Activated T-helper 1 cell treated with anti-CD3 and anti-CD28 coated beads, Interleukin-12 subunit alpha, Interleukin-12 subunit beta, Interleukin-2, Interleukin-4 antibody, amounts not matched to agents 30 ng/mL and 10 ng/mL and 1 ng/mL, durations not matched to agents 14 hours and 24 hours and 36 hours (primary cell): ENCODE measurements around the gene ATP7B. TPM values are rescaled to one million over a fixed set of nuclear protein-coding genes. Genes with fewer than 3 reads are reported as not detected.
"Not testable (repeated sequence)": the region's sequence is repeated elsewhere in the genome, so short reads cannot be mapped to it uniquely, and the experiment has no call there.

Source experiments
- DNase-seq: peaks from one replicate; pipeline ENCODE4 v3.0.0; 2021; ENCODE audit warnings: low spot score
- H3K27ac Mint-ChIP-seq: one replicate; pipeline ENCODE4 v1.8.0; 2021; ENCODE audit warnings: mild to moderate bottlenecking, mixed read lengths
- H3K27me3 Mint-ChIP-seq: one replicate; pipeline ENCODE4 v1.8.0; 2022; ENCODE audit warnings: mild to moderate bottlenecking, moderate library complexity, mixed read lengths; ENCODE audit not compliant: insufficient read depth
- H3K36me3 Mint-ChIP-seq: one replicate; pipeline ENCODE4 v1.8.0; 2021; ENCODE audit warnings: low read depth, mixed read lengths
- H3K4me1 Mint-ChIP-seq: one replicate; pipeline ENCODE4 v1.8.0; 2021; ENCODE audit warnings: low read depth, mixed read lengths
- H3K4me3 Mint-ChIP-seq: one replicate; pipeline ENCODE4 v1.8.0; 2021; ENCODE audit warnings: mild to moderate bottlenecking, moderate library complexity, mixed read lengths
- H3K9me3 Mint-ChIP-seq: one replicate; pipeline ENCODE4 v1.8.0; 2021; ENCODE audit warnings: mixed read lengths
- intact Hi-C: fragments of 100-400 bp; cut with micrococcal nuclease; formaldehyde crosslinking; loops from one replicate; pipeline ENCODE4 v1.15.1; 2024
- total RNA-seq: library from RNA; stranded (reverse); gene quantifications from 2 replicates; pipeline ENCODE4 v1.2.3, GENCODE V29; 2022

ATP7B gene
- total RNA-seq, 1 donor from 2014 or later, result 1.1 TPM

GRCh38 chr13:51916051-51916818 lies 95.0 kb downstream of the ATP7B start:
- no peak for DNase-seq

DNA sequence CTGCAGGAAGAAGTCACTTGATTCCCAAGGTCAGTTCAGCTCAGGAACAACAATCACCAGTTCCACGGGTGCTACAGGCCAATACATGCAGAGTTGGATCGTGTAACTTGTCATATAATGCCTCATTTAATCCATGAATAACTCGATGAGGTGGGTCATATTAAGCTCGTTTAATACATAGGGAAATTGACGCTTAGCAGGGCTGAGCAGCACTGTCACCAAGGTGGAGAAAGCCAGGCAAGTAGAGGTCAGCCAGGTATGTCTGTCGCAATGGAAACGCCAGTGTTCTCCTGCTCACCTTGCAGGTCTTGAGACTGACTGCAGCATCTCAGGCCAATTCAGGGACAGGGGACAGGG lies 97.1 kb downstream of the ATP7B start:
- intact Hi-C loops, result no loop called here
- no peak overlapping the region for H3K4me3 Mint-ChIP-seq

More at GRCh38 chr13:51916051-51916818, 95.0 kb downstream of the ATP7B start:
- H3K36me3 Mint-ChIP-seq, result no peaks in the 10 kb centered on the region
- no peak overlapping the region for H3K4me3 Mint-ChIP-seq
- H3K4me1 Mint-ChIP-seq, result peaks cover 6% of the 10 kb centered on the region
- H3K9me3 Mint-ChIP-seq, result no peaks in the 10 kb centered on the region
- H3K27ac Mint-ChIP-seq, result no peak overlapping the region
- H3K27me3 Mint-ChIP-seq, result peaks cover 3% of the 10 kb centered on the region
- intact Hi-C loops, result no loop called here

DNA sequence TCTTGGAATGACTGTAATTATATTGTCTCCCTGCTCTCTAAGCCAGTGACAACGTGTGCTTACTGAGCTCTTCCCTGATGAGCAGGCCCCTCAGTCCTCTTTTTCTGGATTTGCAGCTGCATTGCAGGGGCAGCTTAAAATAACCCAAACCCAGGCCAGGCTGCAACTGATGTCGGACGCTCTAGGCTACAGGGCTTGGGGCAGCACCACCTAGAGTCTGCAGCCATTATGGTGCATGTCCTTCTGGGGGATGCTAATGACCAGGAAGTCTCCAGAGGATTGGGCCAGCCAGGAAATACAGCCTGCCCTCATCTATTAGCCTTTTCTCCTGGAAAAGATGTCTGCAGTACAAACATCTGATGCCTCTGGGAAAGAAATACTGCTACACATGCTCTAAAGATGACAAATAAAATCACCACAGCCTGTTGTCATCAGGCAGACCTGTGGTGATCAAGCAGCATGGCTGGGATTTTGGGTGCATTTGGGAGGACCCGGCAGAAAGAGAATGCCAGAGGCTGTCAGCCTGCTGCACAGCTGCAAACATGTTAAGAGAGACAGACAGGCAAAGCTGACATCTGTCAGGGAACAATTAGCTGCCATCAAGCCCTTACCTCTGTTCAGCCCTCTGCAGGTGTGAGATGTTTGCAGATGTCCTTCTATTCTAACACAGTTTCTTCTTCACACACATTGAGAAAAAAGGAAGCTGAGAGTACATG lies 97.7 kb downstream of the ATP7B start:
- peaks cover 23% of the 10 kb centered on the region for H3K4me1 Mint-ChIP-seq
- DNase-seq, result no peak
- intact Hi-C loops, result no loop called here
- H3K27ac Mint-ChIP-seq, result no peak overlapping the region
- peaks cover 3% of the 10 kb centered on the region for H3K27me3 Mint-ChIP-seq
- H3K9me3 Mint-ChIP-seq, result no peaks in the 10 kb centered on the region
- H3K36me3 Mint-ChIP-seq, result no peaks in the 10 kb centered on the region
- no peak overlapping the region for H3K4me3 Mint-ChIP-seq

More for the DNA sequence above, 97.1 kb downstream of the ATP7B start:
- Mint-ChIP-seq H3K9me3 (no peaks in the 10 kb centered on the region), H3K4me1 (peaks cover 18% of the 10 kb centered on the region), H3K27me3 (peaks cover 3% of the 10 kb centered on the region), H3K27ac (no peak overlapping the region), H3K36me3 (no peaks in the 10 kb centered on the region)
- DNase-seq, result no peak

DNA sequence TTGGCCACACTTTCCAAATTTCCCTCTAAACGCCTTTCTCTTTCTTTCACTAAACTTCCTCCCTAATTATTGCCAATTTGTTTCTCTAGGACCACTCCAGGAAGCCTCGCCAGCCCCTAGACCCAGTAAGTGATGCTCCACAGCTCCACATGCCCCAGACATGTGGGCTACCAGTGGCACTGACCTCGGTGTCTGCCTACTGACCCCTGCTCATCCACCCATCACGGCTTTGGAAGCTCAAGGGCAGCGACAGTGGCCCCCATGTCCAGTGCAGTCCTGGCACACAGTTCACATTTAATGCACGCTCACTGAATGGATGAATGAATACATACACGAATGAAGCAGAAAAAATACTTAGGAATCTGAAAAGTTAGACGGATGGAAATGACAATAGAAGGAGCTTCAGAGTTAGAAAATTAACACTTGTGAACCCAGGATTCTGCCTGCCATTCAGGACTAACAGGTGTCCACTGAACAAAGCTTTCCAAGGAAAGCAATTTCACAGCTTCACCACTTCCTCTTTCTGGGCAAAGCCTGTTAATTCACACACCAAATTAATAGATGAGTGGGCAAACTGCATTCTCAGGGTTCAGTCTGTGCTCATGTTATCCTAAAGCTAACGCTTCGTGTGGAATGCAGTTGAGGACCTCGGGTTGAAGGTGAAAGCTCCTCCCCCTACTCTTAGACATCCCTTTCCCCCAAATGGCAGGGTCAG lies 98.6 kb downstream of the ATP7B start:
- peaks cover 3% of the 10 kb centered on the region for H3K27me3 Mint-ChIP-seq
- DNase-seq, result no peak
- no peaks in the 10 kb centered on the region for H3K9me3 Mint-ChIP-seq
- no peak overlapping the region for H3K4me3 Mint-ChIP-seq
- no peaks in the 10 kb centered on the region for H3K36me3 Mint-ChIP-seq
- H3K4me1 Mint-ChIP-seq, result peaks cover 24% of the 10 kb centered on the region
- intact Hi-C loops, result no loop called here
- no peak overlapping the region for H3K27ac Mint-ChIP-seq

DNA sequence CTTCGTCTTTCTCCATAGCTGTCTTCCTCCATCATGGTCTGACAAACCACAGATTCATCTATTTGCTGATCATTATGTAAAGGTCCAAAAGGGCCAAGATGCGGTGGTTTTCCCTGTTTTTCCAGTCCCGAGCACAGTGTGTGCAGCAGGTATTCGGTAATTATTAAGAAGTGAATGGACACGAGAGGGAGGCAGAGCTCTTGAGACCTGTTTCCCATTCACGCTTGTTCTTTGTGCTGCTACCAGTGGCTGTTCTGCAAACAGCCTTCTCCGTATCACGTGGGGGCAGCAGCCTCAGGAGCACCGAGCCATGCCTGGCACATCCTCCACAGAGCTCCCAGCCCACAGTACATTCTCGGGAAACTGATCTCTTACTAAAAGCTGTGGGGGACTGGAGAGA lies 99.2 kb downstream of the ATP7B start:
- H3K27ac Mint-ChIP-seq, result no peak overlapping the region
- DNase-seq, result no peak
- H3K4me3 Mint-ChIP-seq, result no peak overlapping the region
- peaks cover 30% of the 10 kb centered on the region for H3K4me1 Mint-ChIP-seq
- no peaks in the 10 kb centered on the region for H3K36me3 Mint-ChIP-seq
- H3K9me3 Mint-ChIP-seq, result no peaks in the 10 kb centered on the region
- intact Hi-C loops, result no loop called here
- H3K27me3 Mint-ChIP-seq, result peaks cover 3% of the 10 kb centered on the region

GRCh38 chr13:51910508-51910907 lies 100.7 kb downstream of the ATP7B start:
- Mint-ChIP-seq H3K9me3 (no peaks in the 10 kb centered on the region), H3K27me3 (peaks cover 3% of the 10 kb centered on the region)

DNA sequence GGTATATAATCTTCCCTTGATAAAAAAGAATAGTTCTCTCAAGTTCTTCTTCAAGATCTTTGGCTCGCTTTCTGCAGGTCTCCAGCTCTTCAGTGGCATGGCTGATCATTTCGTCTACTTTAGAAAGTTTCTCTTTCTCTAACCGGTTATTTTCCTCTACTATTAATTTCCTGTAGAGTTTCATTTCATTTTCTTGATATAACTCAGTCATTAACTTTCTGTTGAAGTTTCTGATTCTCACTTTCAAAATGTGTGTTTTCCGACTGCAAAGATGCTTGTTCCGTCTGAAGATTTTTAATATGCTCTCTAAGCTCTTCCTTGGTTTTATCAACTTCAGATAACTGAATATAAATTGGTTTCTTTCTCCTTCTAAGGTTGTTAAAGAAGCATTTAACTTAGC lies 102.0 kb downstream of the ATP7B start:
- H3K9me3 Mint-ChIP-seq, DNase-seq, H3K36me3 Mint-ChIP-seq, H3K27me3 Mint-ChIP-seq: not testable (repeated sequence)
- Mint-ChIP-seq H3K4me1 (peaks cover 35% of the 10 kb centered on the region), H3K4me3 (peak overlapping the region; percentile 17), H3K27ac (peak overlapping the region; percentile 10)
- intact Hi-C loops, result loop anchor here (5.0 kb wide), 1 partner anchor 82 kb away; no protein-coding TSS in a partner anchor

More at GRCh38 chr13:51910508-51910907, 100.7 kb downstream of the ATP7B start:
- no peak overlapping the region for H3K27ac Mint-ChIP-seq
- no peak for DNase-seq
- no peak overlapping the region for H3K4me3 Mint-ChIP-seq
- peaks cover 35% of the 10 kb centered on the region for H3K4me1 Mint-ChIP-seq
- H3K36me3 Mint-ChIP-seq, result no peaks in the 10 kb centered on the region
- intact Hi-C loops, result no loop called here

DNA sequence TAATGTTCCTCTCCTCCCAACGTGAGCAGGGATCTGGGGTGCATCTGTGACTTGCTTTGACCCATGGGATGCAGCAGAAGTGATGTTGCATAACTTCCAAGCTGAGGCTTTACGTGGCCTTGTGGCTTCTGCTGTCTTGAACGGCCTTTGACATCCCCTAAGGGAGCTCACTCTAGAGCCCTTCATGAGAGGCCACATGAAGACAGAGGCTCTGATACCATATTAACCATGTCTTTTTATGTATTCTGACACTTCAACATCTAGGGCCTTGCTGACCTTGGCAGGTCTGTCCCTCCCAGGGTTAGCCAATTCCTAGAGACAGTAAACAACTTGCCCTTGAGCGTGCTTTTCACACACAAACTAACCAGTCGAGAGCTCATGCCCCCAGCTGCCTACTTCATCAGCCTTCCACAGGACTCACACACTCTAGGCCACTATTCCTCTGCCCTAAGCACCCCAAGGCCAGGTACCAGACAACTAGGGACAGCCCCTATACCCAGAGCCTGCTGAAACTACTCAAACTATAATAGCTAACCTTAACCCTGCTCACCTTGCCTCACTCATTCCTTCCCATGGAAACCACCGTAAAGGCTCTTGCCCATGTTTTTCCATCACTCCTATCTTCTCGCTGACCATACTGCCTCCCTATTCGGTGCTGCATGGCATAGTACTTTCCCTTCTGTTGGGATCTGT lies 104.1 kb downstream of the ATP7B start:
- Mint-ChIP-seq H3K36me3 (no peaks in the 10 kb centered on the region), H3K27me3 (no peaks in the 10 kb centered on the region), H3K9me3 (no peaks in the 10 kb centered on the region), H3K4me3 (no peak overlapping the region), H3K4me1 (peaks cover 41% of the 10 kb centered on the region), H3K27ac (no peak overlapping the region)
- intact Hi-C loops, result loop anchor here (5.0 kb wide), 1 partner anchor 80 kb away; no protein-coding TSS in a partner anchor
- DNase-seq, result no peak

DNA sequence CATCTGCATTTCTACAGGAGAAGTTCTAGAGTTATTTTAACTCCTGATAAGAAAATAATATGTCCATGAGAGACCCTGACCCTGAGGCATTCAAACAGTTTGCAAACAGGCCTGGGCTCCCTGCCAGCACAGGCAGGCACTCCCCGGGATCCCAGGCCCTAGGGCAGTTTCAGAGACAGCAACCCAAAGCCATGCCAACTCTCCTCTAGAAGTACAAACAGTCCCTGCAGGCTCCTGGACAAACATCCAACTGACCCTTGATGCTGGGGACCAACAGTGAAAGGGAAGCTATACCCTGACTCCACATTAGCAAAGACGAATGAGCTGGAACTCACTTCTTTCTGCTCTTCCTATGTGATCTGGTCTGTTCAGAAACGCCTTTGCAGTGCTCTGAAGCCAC lies 104.7 kb downstream of the ATP7B start:
- H3K4me1 Mint-ChIP-seq, result peaks cover 35% of the 10 kb centered on the region
- H3K27me3 Mint-ChIP-seq, result no peaks in the 10 kb centered on the region
- no peaks in the 10 kb centered on the region for H3K9me3 Mint-ChIP-seq
- no peaks in the 10 kb centered on the region for H3K36me3 Mint-ChIP-seq
- intact Hi-C loops, result loop anchor here (5.0 kb wide), 1 partner anchor 79 kb away; no protein-coding TSS in a partner anchor
- H3K27ac Mint-ChIP-seq, result no peak overlapping the region
- no peak for DNase-seq
- H3K4me3 Mint-ChIP-seq, result no peak overlapping the region

DNA sequence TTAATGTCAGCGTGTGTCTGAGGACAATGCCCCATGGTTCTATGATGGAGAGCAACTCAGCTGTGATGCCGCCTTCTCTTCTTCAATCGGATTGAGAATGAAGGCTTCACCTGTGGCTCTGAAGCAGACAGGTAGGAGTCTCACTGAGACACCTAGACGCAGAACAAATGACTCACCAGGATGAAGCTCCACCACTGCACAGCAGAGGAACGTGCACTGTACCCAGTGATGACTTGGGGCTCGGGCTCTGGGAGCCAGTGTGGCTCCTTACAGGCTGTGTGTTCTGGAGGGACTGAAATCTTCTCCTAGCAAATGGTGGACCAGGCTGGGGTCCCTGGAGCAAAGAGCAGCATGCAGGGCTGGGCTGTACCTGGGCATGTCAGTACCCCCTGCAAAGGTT lies 105.5 kb downstream of the ATP7B start:
- Mint-ChIP-seq H3K4me1 (peaks cover 35% of the 10 kb centered on the region), H3K4me3 (no peak overlapping the region), H3K9me3 (no peaks in the 10 kb centered on the region), H3K27me3 (no peaks in the 10 kb centered on the region), H3K36me3 (no peaks in the 10 kb centered on the region), H3K27ac (no peak overlapping the region)
- intact Hi-C loops, result loop anchor here (5.0 kb wide), 1 partner anchor 78 kb away; no protein-coding TSS in a partner anchor
- DNase-seq, result no peak

- no peaks in the 10 kb centered on the region for H3K36me3 Mint-ChIP-seq
- peaks cover 18% of the 10 kb centered on the region for H3K4me1 Mint-ChIP-seq
- peaks cover 4% of the 10 kb centered on the region for H3K27me3 Mint-ChIP-seq
- H3K9me3 Mint-ChIP-seq, result no peaks in the 10 kb centered on the region
- H3K27ac Mint-ChIP-seq, result no peak overlapping the region
- no peak overlapping the region for H3K4me3 Mint-ChIP-seq
- no peak for DNase-seq
- intact Hi-C loops, result no loop called here
Measured at GRCh38 chr13:51902776-51903175, 108.5 kb downstream of the ATP7B start.

DNA sequence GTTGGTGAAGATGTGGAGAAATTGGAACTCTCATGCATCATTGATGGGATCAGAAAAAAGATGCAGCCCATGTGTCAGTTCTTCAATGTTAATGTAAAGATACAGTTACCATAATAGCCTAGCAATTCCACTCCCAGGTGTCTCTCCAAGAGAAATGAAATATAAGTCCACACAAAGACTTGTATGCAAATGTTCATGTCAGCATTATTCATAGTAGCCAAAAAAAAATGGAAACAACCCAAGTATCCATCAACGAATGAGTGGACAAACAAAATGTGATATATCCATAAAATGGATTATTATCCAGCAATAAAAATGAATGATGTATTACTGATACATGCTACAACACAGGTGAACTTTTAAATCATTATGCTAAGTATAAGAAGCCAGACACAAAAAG lies 110.8 kb downstream of the ATP7B start:
- intact Hi-C loops, result no loop called here
- Mint-ChIP-seq H3K27ac (no peak overlapping the region), H3K36me3 (no peaks in the 10 kb centered on the region)

More for the DNA sequence above, 110.8 kb downstream of the ATP7B start:
- no peak overlapping the region for H3K4me3 Mint-ChIP-seq
- DNase-seq, result no peak
- H3K4me1 Mint-ChIP-seq, result peaks cover 11% of the 10 kb centered on the region
- H3K9me3 Mint-ChIP-seq, result no peaks in the 10 kb centered on the region
- H3K27me3 Mint-ChIP-seq, result peaks cover 4% of the 10 kb centered on the region
